Measurements from ENCODE around the gene ZNF837.

The ZNF837 gene

GRCh38 chr19:58417071-58417470 is 36.2 kb upstream of the ZNF837 start:
- no peaks in the 10 kb centered on the region for H3K27me3 ChIP-seq (ENCODE audit: control insufficient read depth, low read length)
- H3K27ac ChIP-seq (ENCODE audit: low read depth, low read length) = no peak overlapping the region
- H4K20me1 ChIP-seq (ENCODE audit: control insufficient read depth, insufficient read depth, low read depth, low read length) = no peaks in the 10 kb centered on the region
- H3K36me3 ChIP-seq (ENCODE audit: control insufficient read depth, low read length) = peaks cover 41% of the 10 kb centered on the region
- no peaks in the 10 kb centered on the region for H3K9me2 ChIP-seq (replicated peaks; ENCODE audit: control insufficient read depth, low read length)
- H3K4me1 ChIP-seq (ENCODE audit: control insufficient read depth, low read length) = no peaks in the 10 kb centered on the region
- TF ChIP-seq EZH2phosphoT487 (IDR thresholded peaks at IDR 0.05; ENCODE audit: borderline replicate concordance, low read length) = no peak
- H3K79me2 ChIP-seq (ENCODE audit: control insufficient read depth, low read length) = peaks cover 7% of the 10 kb centered on the region; the same call in 1 of the 2 replicates
- no peak overlapping the region for H3K4me3 ChIP-seq (ENCODE audit: low read length)
- H3K4me2 ChIP-seq (ENCODE audit: low read length) = no peak overlapping the region
- H3F3A ChIP-seq (ENCODE audit: control insufficient read depth, insufficient read depth) = no peaks in the 10 kb centered on the region
- no peaks in the 10 kb centered on the region for H3K9me3 ChIP-seq (ENCODE audit: control insufficient read depth, insufficient read depth, low read length)

DNA sequence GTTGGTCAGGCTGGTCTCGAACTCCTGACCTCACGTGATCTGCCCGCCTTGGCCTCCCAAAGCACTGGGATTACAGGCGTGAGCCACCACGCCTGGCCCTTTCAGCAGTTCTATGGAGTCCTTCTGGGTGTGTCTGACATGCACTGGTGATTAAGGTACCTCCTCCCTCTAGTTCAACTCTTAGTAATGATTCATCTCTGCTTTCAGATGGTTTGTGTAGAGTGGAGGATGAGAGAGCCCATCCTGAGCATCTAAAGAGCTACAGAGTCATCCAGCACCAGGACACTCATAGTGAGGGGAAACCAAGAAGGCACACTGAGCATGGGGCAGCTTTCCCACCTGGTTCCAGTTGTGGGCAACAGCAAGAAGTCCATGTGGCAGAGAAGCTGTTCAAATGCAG is 35.8 kb upstream of the ZNF837 start:
- no peaks in the 10 kb centered on the region for H3K4me1 ChIP-seq (ENCODE audit: control insufficient read depth, low read length)
- no peaks in the 10 kb centered on the region for H4K20me1 ChIP-seq (ENCODE audit: control insufficient read depth, insufficient read depth, low read depth, low read length)
- no peaks in the 10 kb centered on the region for H3K27me3 ChIP-seq (ENCODE audit: control insufficient read depth, low read length)
- TF ChIP-seq EZH2phosphoT487 (IDR thresholded peaks at IDR 0.05; ENCODE audit: borderline replicate concordance, low read length) = no peak
- TF ChIP-seq, protein P1, sequence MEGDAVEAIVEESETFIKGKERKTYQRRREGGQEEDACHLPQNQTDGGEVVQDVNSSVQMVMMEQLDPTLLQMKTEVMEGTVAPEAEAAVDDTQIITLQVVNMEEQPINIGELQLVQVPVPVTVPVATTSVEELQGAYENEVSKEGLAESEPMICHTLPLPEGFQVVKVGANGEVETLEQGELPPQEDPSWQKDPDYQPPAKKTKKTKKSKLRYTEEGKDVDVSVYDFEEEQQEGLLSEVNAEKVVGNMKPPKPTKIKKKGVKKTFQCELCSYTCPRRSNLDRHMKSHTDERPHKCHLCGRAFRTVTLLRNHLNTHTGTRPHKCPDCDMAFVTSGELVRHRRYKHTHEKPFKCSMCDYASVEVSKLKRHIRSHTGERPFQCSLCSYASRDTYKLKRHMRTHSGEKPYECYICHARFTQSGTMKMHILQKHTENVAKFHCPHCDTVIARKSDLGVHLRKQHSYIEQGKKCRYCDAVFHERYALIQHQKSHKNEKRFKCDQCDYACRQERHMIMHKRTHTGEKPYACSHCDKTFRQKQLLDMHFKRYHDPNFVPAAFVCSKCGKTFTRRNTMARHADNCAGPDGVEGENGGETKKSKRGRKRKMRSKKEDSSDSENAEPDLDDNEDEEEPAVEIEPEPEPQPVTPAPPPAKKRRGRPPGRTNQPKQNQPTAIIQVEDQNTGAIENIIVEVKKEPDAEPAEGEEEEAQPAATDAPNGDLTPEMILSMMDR (IDR thresholded peaks at IDR 0.05; ENCODE audit: low read depth, low read length, poor library complexity, severe bottlenecking) = no peak
- no peak overlapping the region for H3K4me2 ChIP-seq (ENCODE audit: low read length)
- no peaks in the 10 kb centered on the region for H3K9me3 ChIP-seq (ENCODE audit: control insufficient read depth, insufficient read depth, low read length)
- peaks cover 41% of the 10 kb centered on the region for H3K36me3 ChIP-seq (ENCODE audit: control insufficient read depth, low read length)
- no peaks in the 10 kb centered on the region for H3F3A ChIP-seq (ENCODE audit: control insufficient read depth, insufficient read depth)
- peaks cover 7% of the 10 kb centered on the region; the same call in 1 of the 2 replicates for H3K79me2 ChIP-seq (ENCODE audit: control insufficient read depth, low read length)
- no peaks in the 10 kb centered on the region for H3K9me2 ChIP-seq (replicated peaks; ENCODE audit: control insufficient read depth, low read length)
- no peak overlapping the region for H3K27ac ChIP-seq (ENCODE audit: low read depth, low read length)
- no peak overlapping the region for H3K4me3 ChIP-seq (ENCODE audit: low read length)

DNA sequence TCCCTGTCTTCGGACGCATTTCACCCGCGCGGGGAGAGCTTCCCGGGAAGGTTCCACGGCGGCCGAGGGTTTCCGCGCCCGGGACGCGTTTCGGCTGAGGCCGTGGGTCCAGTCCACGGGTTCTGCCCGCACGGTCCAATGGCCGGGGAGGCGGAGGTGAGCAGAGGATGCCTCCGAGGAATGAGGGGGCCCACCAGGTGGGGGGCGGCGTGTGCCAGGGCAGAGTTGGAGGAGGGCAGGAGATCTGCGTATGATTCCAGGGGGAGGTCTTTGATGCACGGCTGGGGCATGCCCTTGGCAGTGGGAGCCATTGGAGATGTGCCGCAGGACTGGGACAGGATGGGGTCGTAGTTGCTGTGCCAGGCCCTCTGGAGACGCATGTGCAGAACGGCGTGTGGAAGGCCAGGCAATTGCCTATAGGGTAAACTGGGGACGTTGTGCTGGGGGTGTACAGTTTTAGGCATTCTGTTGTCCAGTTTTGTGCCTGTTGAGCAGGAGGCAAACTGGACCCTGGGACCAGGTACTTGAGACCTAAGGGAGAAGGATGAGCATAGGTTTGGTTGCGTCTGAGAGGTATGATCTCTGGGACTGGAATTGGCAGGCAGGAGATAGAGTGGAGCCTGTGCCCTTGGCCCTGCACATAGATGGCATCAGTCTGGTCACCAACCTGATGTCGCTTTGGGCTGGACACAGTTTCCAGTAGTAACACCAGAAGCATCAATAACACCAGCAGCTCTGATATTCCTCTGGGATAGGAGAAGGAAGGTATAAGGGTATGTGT is 28.4 kb upstream of the ZNF837 start:
- peaks cover 5% of the 10 kb centered on the region; the same call in 1 of the 2 replicates for H3F3A ChIP-seq (ENCODE audit: control insufficient read depth, insufficient read depth)
- peak overlapping the region; percentile 100 for H3K4me3 ChIP-seq (ENCODE audit: low read length)
- H3K9me3 ChIP-seq (ENCODE audit: control insufficient read depth, insufficient read depth, low read length) = no peaks in the 10 kb centered on the region
- peaks cover 5% of the 10 kb centered on the region; the same call in 1 of the 2 replicates for H3K36me3 ChIP-seq (ENCODE audit: control insufficient read depth, low read length)
- peak overlapping the region; percentile 74 for H3K4me2 ChIP-seq (ENCODE audit: low read length)
- H3K27ac ChIP-seq (ENCODE audit: low read depth, low read length) = peak overlapping the region; percentile 36
- TF ChIP-seq EZH2phosphoT487 (IDR thresholded peaks at IDR 0.05; ENCODE audit: borderline replicate concordance, low read length) = no peak
- TF ChIP-seq, protein P1 (IDR thresholded peaks at IDR 0.05; ENCODE audit: low read depth, low read length, poor library complexity, severe bottlenecking) = no peak
- H3K27me3 ChIP-seq (ENCODE audit: control insufficient read depth, low read length) = no peaks in the 10 kb centered on the region
- H3K79me2 ChIP-seq (ENCODE audit: control insufficient read depth, low read length) = peaks cover 34% of the 10 kb centered on the region
- H4K20me1 ChIP-seq (ENCODE audit: control insufficient read depth, insufficient read depth, low read depth, low read length) = no peaks in the 10 kb centered on the region
- H3K9me2 ChIP-seq (replicated peaks; ENCODE audit: control insufficient read depth, low read length) = no peaks in the 10 kb centered on the region
- H3K4me1 ChIP-seq (ENCODE audit: control insufficient read depth, low read length) = peaks cover 24% of the 10 kb centered on the region
